HFFc6 (cell line): ENCODE data around the gene CNGA2. TPM values are rescaled to one million over a fixed set of nuclear protein-coding genes. Genes with fewer than 3 reads are reported as not detected.

ENCODE experiments used
- DNase-seq: peaks from one replicate; pipeline ENCODE4 v3.0.0-alpha.2; 2018
- H3K27ac Mint-ChIP-seq: 2 replicates; pipeline ENCODE4 v1.8.0; 2020; ENCODE audit warnings: mild to moderate bottlenecking, mixed read lengths
- H3K27me3 Mint-ChIP-seq: 2 replicates; pipeline ENCODE4 v1.8.0; 2021; ENCODE audit warnings: mild to moderate bottlenecking, moderate library complexity, mixed read lengths; ENCODE audit not compliant: insufficient read depth
- H3K36me3 Mint-ChIP-seq: 2 replicates; pipeline ENCODE4 v1.8.0; 2021; ENCODE audit warnings: low read depth, mixed read lengths
- H3K4me1 Mint-ChIP-seq: 2 replicates; pipeline ENCODE4 v1.8.0; 2020; ENCODE audit warnings: low read depth, mixed read lengths
- H3K4me3 Mint-ChIP-seq: 2 replicates; pipeline ENCODE4 v1.8.0; 2020; ENCODE audit warnings: mild to moderate bottlenecking, moderate library complexity, mixed read lengths
- H3K9me3 Mint-ChIP-seq: 2 replicates; pipeline ENCODE4 v1.8.0; 2020; ENCODE audit warnings: mild to moderate bottlenecking, mixed read lengths
- CTCF ChIP-seq: fragments of 200-600 bp; sonication (generic); IDR thresholded peaks from 2 replicates; pipeline ENCODE4 v1.5.0; 2021; ENCODE audit warnings: antibody characterized with exemption, mild to moderate bottlenecking
- total RNA-seq, 6 experiments: library from RNA; stranded (reverse); fragmentation: NEBNext Ultra II Directional; extraction: Animal tissue kit (Norgen Biotek cat#: 25700); gene quantifications; 2 replicates in 1 of 6; 3 replicates in 5 of 6; pipeline ENCODE4 v1.2.3, GENCODE V29; 2021

CNGA2 gene
- total RNA-seq, 6 experiments from 2014 or later, result not detected

GRCh38 chrX:151746502-151746901 lies 12.0 kb downstream of the CNGA2 start:
- H3K27me3 Mint-ChIP-seq, result no peaks in the 10 kb centered on the region; the same call in 1 of the 2 replicates
- no peaks in the 10 kb centered on the region for H3K4me1 Mint-ChIP-seq
- DNase-seq, result no peak
- no peak for TF ChIP-seq CTCF
- H3K4me3 Mint-ChIP-seq, result no peak overlapping the region
- H3K9me3 Mint-ChIP-seq, result peaks cover 5% of the 10 kb centered on the region; the same call in 1 of the 2 replicates
- no peaks in the 10 kb centered on the region for H3K36me3 Mint-ChIP-seq
- H3K27ac Mint-ChIP-seq, result no peak overlapping the region

- H3K36me3 Mint-ChIP-seq, result no peaks in the 10 kb centered on the region
- no peak for TF ChIP-seq CTCF
- no peak for DNase-seq
- no peak overlapping the region for H3K27ac Mint-ChIP-seq
- H3K4me3 Mint-ChIP-seq, result no peak overlapping the region
- peaks cover 2% of the 10 kb centered on the region; the same call in 1 of the 2 replicates for H3K27me3 Mint-ChIP-seq
- H3K4me1 Mint-ChIP-seq, result no peaks in the 10 kb centered on the region; the same call in 1 of the 2 replicates
- H3K9me3 Mint-ChIP-seq, result no peaks in the 10 kb centered on the region; the same call in 1 of the 2 replicates
Observed at GRCh38 chrX:151750511-151750910, 16.0 kb downstream of the CNGA2 start.

- Mint-ChIP-seq H3K27ac (no peak overlapping the region), H3K9me3 (no peaks in the 10 kb centered on the region; the same call in 1 of the 2 replicates), H3K4me3 (no peak overlapping the region), H3K4me1 (no peaks in the 10 kb centered on the region; the same call in 1 of the 2 replicates), H3K36me3 (no peaks in the 10 kb centered on the region), H3K27me3 (peaks cover 2% of the 10 kb centered on the region; the same call in 1 of the 2 replicates)
- TF ChIP-seq CTCF, result no peak
- DNase-seq, result no peak
Observed at GRCh38 chrX:151752847-151753246, 18.3 kb downstream of the CNGA2 start.

GRCh38 chrX:151753313-151754046 lies 18.9 kb downstream of the CNGA2 start:
- Mint-ChIP-seq H3K36me3 (no peaks in the 10 kb centered on the region), H3K4me3 (no peak overlapping the region), H3K9me3 (no peaks in the 10 kb centered on the region; the same call in 1 of the 2 replicates), H3K27me3 (peaks cover 2% of the 10 kb centered on the region; the same call in 1 of the 2 replicates), H3K27ac (no peak overlapping the region), H3K4me1 (no peaks in the 10 kb centered on the region; the same call in 1 of the 2 replicates)
- DNase-seq, result no peak
- no peak for TF ChIP-seq CTCF

- H3K36me3 Mint-ChIP-seq, result no peaks in the 10 kb centered on the region
- no peak for TF ChIP-seq CTCF
- peak; percentile 61 for DNase-seq
- H3K27ac Mint-ChIP-seq, result no peak overlapping the region
- no peaks in the 10 kb centered on the region; the same call in 1 of the 2 replicates for H3K4me1 Mint-ChIP-seq
- peaks cover 2% of the 10 kb centered on the region; the same call in 1 of the 2 replicates for H3K27me3 Mint-ChIP-seq
- no peaks in the 10 kb centered on the region; the same call in 1 of the 2 replicates for H3K9me3 Mint-ChIP-seq
- H3K4me3 Mint-ChIP-seq, result no peak overlapping the region
Observed at GRCh38 chrX:151754047-151754429, 19.5 kb downstream of the CNGA2 start.
